Vagina (tissue), 2 donors: ENCODE results near the gene MTX1.

Experiments used
- POLR2AphosphoS5 ChIP-seq, 2 donors: sonication (generic); formaldehyde crosslinking; IDR thresholded peaks; one replicate each; pipeline ENCODE4 v1.9.0; 2017; ENCODE audit warnings: antibody characterized with exemption in 2 of 2, mild to moderate bottlenecking in 2 of 2, low read depth in 1 of 2; ENCODE audit not compliant: insufficient read depth in 1 of 2
- TF ChIP-seq, protein P1 (sequence below), 3 experiments: fragments of 450-650 bp in 2 of 3; fragments of 200-600 bp in 1 of 3; sonication (generic) in 1 of 3; IDR thresholded peaks; one replicate each; pipeline ENCODE4 v1.5.1; 2017 to 2019; ENCODE audit warnings: antibody characterized with exemption in 3 of 3, mild to moderate bottlenecking in 2 of 3, moderate library complexity in 2 of 3

DNA sequence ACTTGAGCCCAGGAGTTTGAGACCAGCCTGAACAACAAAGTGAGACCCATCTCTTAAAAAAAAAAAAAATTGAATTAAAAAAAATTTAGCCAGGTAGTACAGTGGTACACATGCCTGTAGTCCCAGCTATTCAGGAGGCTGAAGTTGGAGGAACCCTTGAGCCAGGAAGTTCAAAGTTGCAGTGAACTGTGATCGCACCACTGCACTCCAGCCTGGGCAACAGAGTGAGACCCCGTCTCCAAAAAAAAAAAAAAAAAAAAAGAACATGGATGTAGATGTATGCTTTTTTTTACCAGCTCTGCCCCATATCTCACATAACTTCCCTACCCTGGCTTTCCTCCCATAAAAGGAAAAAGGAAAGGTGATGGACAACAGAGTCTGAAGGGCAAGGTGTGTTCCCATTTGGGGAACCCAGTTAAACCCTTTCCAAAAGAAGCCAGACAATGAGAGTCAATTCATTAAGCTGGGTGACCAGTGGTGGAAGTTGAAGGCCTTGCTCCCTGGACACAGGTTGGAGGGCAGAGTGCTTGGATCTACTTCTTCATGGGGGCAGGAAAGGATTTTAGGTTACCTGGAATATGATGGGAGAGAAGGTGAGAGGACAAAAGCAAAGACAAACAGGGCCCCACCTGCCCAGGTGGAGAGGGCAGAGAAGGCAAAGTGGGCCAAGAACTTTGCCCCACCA, 38.3 kb upstream of the MTX1 start:
- no peak for TF ChIP-seq POLR2AphosphoS5 (IDR thresholded peaks at IDR 0.05; ENCODE audit: insufficient read depth in 1 of 2, low read depth in 1 of 2)
- TF ChIP-seq, protein P1, sequence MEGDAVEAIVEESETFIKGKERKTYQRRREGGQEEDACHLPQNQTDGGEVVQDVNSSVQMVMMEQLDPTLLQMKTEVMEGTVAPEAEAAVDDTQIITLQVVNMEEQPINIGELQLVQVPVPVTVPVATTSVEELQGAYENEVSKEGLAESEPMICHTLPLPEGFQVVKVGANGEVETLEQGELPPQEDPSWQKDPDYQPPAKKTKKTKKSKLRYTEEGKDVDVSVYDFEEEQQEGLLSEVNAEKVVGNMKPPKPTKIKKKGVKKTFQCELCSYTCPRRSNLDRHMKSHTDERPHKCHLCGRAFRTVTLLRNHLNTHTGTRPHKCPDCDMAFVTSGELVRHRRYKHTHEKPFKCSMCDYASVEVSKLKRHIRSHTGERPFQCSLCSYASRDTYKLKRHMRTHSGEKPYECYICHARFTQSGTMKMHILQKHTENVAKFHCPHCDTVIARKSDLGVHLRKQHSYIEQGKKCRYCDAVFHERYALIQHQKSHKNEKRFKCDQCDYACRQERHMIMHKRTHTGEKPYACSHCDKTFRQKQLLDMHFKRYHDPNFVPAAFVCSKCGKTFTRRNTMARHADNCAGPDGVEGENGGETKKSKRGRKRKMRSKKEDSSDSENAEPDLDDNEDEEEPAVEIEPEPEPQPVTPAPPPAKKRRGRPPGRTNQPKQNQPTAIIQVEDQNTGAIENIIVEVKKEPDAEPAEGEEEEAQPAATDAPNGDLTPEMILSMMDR (IDR thresholded peaks at IDR 0.05) = no peak
